ENCODE results near the gene POU3F2. TPM values are rescaled to one million over a fixed set of nuclear protein-coding genes. Genes with fewer than 3 reads are reported as not detected.

POU3F2 gene
- total and polyA plus RNA-seq, 2 donors (not counting 1 experiment from before 2014, with no cell fraction given): not detected

- H3K9ac ChIP-seq (ENCODE audit: insufficient read depth, low read length): no peak overlapping the region
These were observed 1.9 kb downstream of the POU3F2 start for GRCh38 chr6:98836025-98836961.

GRCh38 chr6:98836962-98837944 is 2.9 kb downstream of the POU3F2 start:
- no peak overlapping the region for H3K4me3 ChIP-seq (replicated peaks in 1 of 4; ENCODE audit: control extremely low read depth in 1 of 4, insufficient read depth in 1 of 4, low read depth in 3 of 4, low read length in 4 of 4)
- H4K20me1 ChIP-seq (ENCODE audit: control insufficient read depth, extremely low read depth, insufficient read depth, low read length): no peaks in the 10 kb centered on the region
- H3K27ac ChIP-seq (ENCODE audit: insufficient read depth, low read length): no peak overlapping the region
- DNase-seq (ENCODE audit: low read depth in 2 of 2): peak in 1 of 2 donors; percentile 41
- peaks cover 6% of the 10 kb centered on the region for H3K4me1 ChIP-seq (ENCODE audit: control insufficient read depth, extremely low read depth, insufficient read depth, low read length)
- no peaks in the 10 kb centered on the region for H3K79me2 ChIP-seq (ENCODE audit: control insufficient read depth, insufficient read depth, low read length)
- TF ChIP-seq EZH2 (IDR thresholded peaks at IDR 0.05; ENCODE audit: low read length, missing control alignments) (peak; percentile 71), CTCF (conservative IDR thresholded peaks at IDR 0.05 in 1 of 2, IDR thresholded peaks at IDR 0.05 in 1 of 2; ENCODE audit: low read depth in 1 of 2, low read length in 2 of 2) (no peak)
- H3K4me2 ChIP-seq (ENCODE audit: extremely low read depth, insufficient read depth, low read length): no peak overlapping the region
- peaks cover 66% of the 10 kb centered on the region for H3K27me3 ChIP-seq (ENCODE audit: control insufficient read depth, insufficient read depth, low read length)
- no peaks in the 10 kb centered on the region for H3K36me3 ChIP-seq (ENCODE audit: control insufficient read depth, insufficient read depth, low read length)
- no peaks in the 10 kb centered on the region for H3K9me3 ChIP-seq (ENCODE audit: control insufficient read depth, insufficient read depth, low read depth, low read length)
- no peak overlapping the region for H3K9ac ChIP-seq (ENCODE audit: insufficient read depth, low read length)
- no peak overlapping the region for H2AFZ ChIP-seq (ENCODE audit: low read length)

More at GRCh38 chr6:98836025-98836961, 1.9 kb downstream of the POU3F2 start:
- Histone ChIP-seq H3K27me3 (ENCODE audit: control insufficient read depth, insufficient read depth, low read length) (peaks cover 68% of the 10 kb centered on the region), H3K4me2 (ENCODE audit: extremely low read depth, insufficient read depth, low read length) (no peak overlapping the region), H3K9me3 (ENCODE audit: control insufficient read depth, insufficient read depth, low read depth, low read length) (no peaks in the 10 kb centered on the region), H2AFZ (ENCODE audit: low read length) (no peak overlapping the region), H4K20me1 (ENCODE audit: control insufficient read depth, extremely low read depth, insufficient read depth, low read length) (no peaks in the 10 kb centered on the region), H3K27ac (ENCODE audit: insufficient read depth, low read length) (no peak overlapping the region), H3K4me3 (replicated peaks in 1 of 4; ENCODE audit: control extremely low read depth in 1 of 4, insufficient read depth in 1 of 4, low read depth in 3 of 4, low read length in 4 of 4) (no peak overlapping the region), H3K4me1 (ENCODE audit: control insufficient read depth, extremely low read depth, insufficient read depth, low read length) (peaks cover 6% of the 10 kb centered on the region), H3K79me2 (ENCODE audit: control insufficient read depth, insufficient read depth, low read length) (no peaks in the 10 kb centered on the region), H3K36me3 (ENCODE audit: control insufficient read depth, insufficient read depth, low read length) (no peaks in the 10 kb centered on the region)
- TF ChIP-seq CTCF (conservative IDR thresholded peaks at IDR 0.05 in 1 of 2, IDR thresholded peaks at IDR 0.05 in 1 of 2; ENCODE audit: low read depth in 1 of 2, low read length in 2 of 2): no peak
- no peak for TF ChIP-seq EZH2 (IDR thresholded peaks at IDR 0.05; ENCODE audit: low read length, missing control alignments)
- DNase-seq (ENCODE audit: low read depth in 2 of 2): no peak

GRCh38 chr6:98838032-98838431 is 3.7 kb downstream of the POU3F2 start:
- Histone ChIP-seq H3K4me3 (replicated peaks in 1 of 4; ENCODE audit: control extremely low read depth in 1 of 4, insufficient read depth in 1 of 4, low read depth in 3 of 4, low read length in 4 of 4) (no peak overlapping the region), H3K27me3 (ENCODE audit: control insufficient read depth, insufficient read depth, low read length) (peaks cover 68% of the 10 kb centered on the region), H3K79me2 (ENCODE audit: control insufficient read depth, insufficient read depth, low read length) (no peaks in the 10 kb centered on the region), H2AFZ (ENCODE audit: low read length) (no peak overlapping the region), H3K9ac (ENCODE audit: insufficient read depth, low read length) (no peak overlapping the region), H3K9me3 (ENCODE audit: control insufficient read depth, insufficient read depth, low read depth, low read length) (no peaks in the 10 kb centered on the region), H3K36me3 (ENCODE audit: control insufficient read depth, insufficient read depth, low read length) (no peaks in the 10 kb centered on the region), H3K4me1 (ENCODE audit: control insufficient read depth, extremely low read depth, insufficient read depth, low read length) (peaks cover 3% of the 10 kb centered on the region), H3K27ac (ENCODE audit: insufficient read depth, low read length) (no peak overlapping the region), H4K20me1 (ENCODE audit: control insufficient read depth, extremely low read depth, insufficient read depth, low read length) (no peaks in the 10 kb centered on the region), H3K4me2 (ENCODE audit: extremely low read depth, insufficient read depth, low read length) (no peak overlapping the region)
- peak in 1 of 2 donors; percentile 59 for DNase-seq (ENCODE audit: low read depth in 2 of 2)
- no peak for TF ChIP-seq EZH2 (IDR thresholded peaks at IDR 0.05; ENCODE audit: low read length, missing control alignments)
- TF ChIP-seq CTCF (conservative IDR thresholded peaks at IDR 0.05 in 1 of 2, IDR thresholded peaks at IDR 0.05 in 1 of 2; ENCODE audit: low read depth in 1 of 2, low read length in 2 of 2): no peak

Measured in fibroblast of lung (primary cell).